Central memory CD4-positive, alpha-beta T cell (primary cell): ENCODE measurements around the gene KCNA2.

Source experiments
- DNase-seq: peaks from one replicate; pipeline ENCODE4 v3.0.0; 2022

KCNA2 gene

GRCh38 chr1:110563089-110563488 is 43.1 kb downstream of the KCNA2 start:
- DNase-seq: no peak

- no peak for DNase-seq
These were observed 44.6 kb downstream of the KCNA2 start for GRCh38 chr1:110561596-110561995.

- no peak for DNase-seq
These were observed 47.0 kb downstream of the KCNA2 start for GRCh38 chr1:110559157-110559556.

- DNase-seq: no peak
These were observed 48.7 kb downstream of the KCNA2 start for GRCh38 chr1:110557481-110557880.

GRCh38 chr1:110556471-110556807 is 49.7 kb downstream of the KCNA2 start:
- no peak for DNase-seq

- DNase-seq: no peak
These were observed 50.2 kb downstream of the KCNA2 start for GRCh38 chr1:110555807-110556470.

GRCh38 chr1:110554871-110555801 is 51.0 kb downstream of the KCNA2 start:
- peak; percentile 33 for DNase-seq

- DNase-seq: no peak
These were observed 54.8 kb downstream of the KCNA2 start for GRCh38 chr1:110551278-110551809.

- DNase-seq: no peak
These were observed 56.3 kb downstream of the KCNA2 start for GRCh38 chr1:110549831-110550230.

- DNase-seq: no peak
These were observed 57.8 kb downstream of the KCNA2 start for GRCh38 chr1:110548381-110548780.

- no peak for DNase-seq
These were observed 59.1 kb downstream of the KCNA2 start for GRCh38 chr1:110547017-110547416.

GRCh38 chr1:110545492-110545891 is 60.7 kb downstream of the KCNA2 start:
- no peak for DNase-seq

GRCh38 chr1:110544753-110545152 is 61.4 kb downstream of the KCNA2 start:
- no peak for DNase-seq
